Measurements from ENCODE around the gene IGF1R.

Gene IGF1R

GRCh38 chr15:98796685-98797357, 148.5 kb downstream of the IGF1R start:
- DNase-seq (ENCODE audit: low read depth, low spot score), result no peak

- no peak for DNase-seq (ENCODE audit: low read depth, low spot score)
Measured at GRCh38 chr15:98798375-98798893, 150.1 kb downstream of the IGF1R start.

GRCh38 chr15:98799461-98800390, 151.4 kb downstream of the IGF1R start:
- DNase-seq (ENCODE audit: low read depth, low spot score), result no peak

GRCh38 chr15:98800437-98801233, 152.3 kb downstream of the IGF1R start:
- DNase-seq (ENCODE audit: low read depth, low spot score), result peak; percentile 77

GRCh38 chr15:98801234-98801561, 152.9 kb downstream of the IGF1R start:
- no peak for DNase-seq (ENCODE audit: low read depth, low spot score)

GRCh38 chr15:98802187-98802586, 153.8 kb downstream of the IGF1R start:
- DNase-seq (ENCODE audit: low read depth, low spot score), result no peak

- no peak for DNase-seq (ENCODE audit: low read depth, low spot score)
Measured at GRCh38 chr15:98803228-98804056, 155.1 kb downstream of the IGF1R start.

- no peak for DNase-seq (ENCODE audit: low read depth, low spot score)
Measured at GRCh38 chr15:98804057-98804380, 155.7 kb downstream of the IGF1R start.

GRCh38 chr15:98805434-98806274, 157.3 kb downstream of the IGF1R start:
- no peak for DNase-seq (ENCODE audit: low read depth, low spot score)

GRCh38 chr15:98806275-98806895, 158.0 kb downstream of the IGF1R start:
- DNase-seq (ENCODE audit: low read depth, low spot score), result no peak

- no peak for DNase-seq (ENCODE audit: low read depth, low spot score)
Measured at GRCh38 chr15:98807262-98807661, 158.9 kb downstream of the IGF1R start.

GRCh38 chr15:98809273-98809672, 160.9 kb downstream of the IGF1R start:
- DNase-seq (ENCODE audit: low read depth, low spot score), result no peak

GRCh38 chr15:98812716-98813446, 164.5 kb downstream of the IGF1R start:
- DNase-seq (ENCODE audit: low read depth, low spot score), result no peak

- no peak for DNase-seq (ENCODE audit: low read depth, low spot score)
Measured at GRCh38 chr15:98813951-98814350, 165.6 kb downstream of the IGF1R start.

- DNase-seq (ENCODE audit: low read depth, low spot score), result no peak
Measured at GRCh38 chr15:98815207-98815606, 166.9 kb downstream of the IGF1R start.

GRCh38 chr15:98817745-98818144, 169.4 kb downstream of the IGF1R start:
- no peak for DNase-seq (ENCODE audit: low read depth, low spot score)

GRCh38 chr15:98823012-98823458, 174.7 kb downstream of the IGF1R start:
- no peak for DNase-seq (ENCODE audit: low read depth, low spot score)

- no peak for DNase-seq (ENCODE audit: low read depth, low spot score)
Measured at GRCh38 chr15:98823616-98824015, 175.3 kb downstream of the IGF1R start.

- DNase-seq (ENCODE audit: low read depth, low spot score), result no peak
Measured at GRCh38 chr15:98824595-98824994, 176.3 kb downstream of the IGF1R start.
